ENCODE measurements around the gene CCNY.

Gene CCNY

GRCh38 chr10:35495521-35496119 lies 159.3 kb downstream of the CCNY start:
- POLR2A ChIA-PET: interaction anchor here (0.6 to 1.0 kb wide), 2 partner anchors 116 to 181 kb away, joined by 3 to 4 read pairs; no protein-coding TSS in a partner anchor

GRCh38 chr10:35497909-35498308 lies 161.6 kb downstream of the CCNY start:
- Histone ChIP-seq H3K4me3 (ENCODE audit: control insufficient read depth in 1 of 7, extremely low read depth in 1 of 7, insufficient read depth in 4 of 7, low read depth in 2 of 7, low read length in 6 of 7) (no peak overlapping the region), H3K27ac (ENCODE audit: insufficient read depth in 1 of 2, low read depth in 1 of 2, low read length in 2 of 2, poor library complexity in 1 of 2, severe bottlenecking in 2 of 2) (no peak overlapping the region), H3K9me3 (ENCODE audit: control extremely low read depth in 1 of 5, control insufficient read depth in 4 of 5, insufficient read depth in 2 of 5, low read depth in 1 of 5, low read length in 4 of 5) (no peaks in the 10 kb centered on the region), H3K27me3 (replicated peaks in 2 of 5; ENCODE audit: control insufficient read depth in 4 of 5, insufficient read depth in 5 of 5, low read length in 4 of 5) (no peaks in the 10 kb centered on the region), H3K4me1 (ENCODE audit: control extremely low read depth in 1 of 4, control insufficient read depth in 4 of 4, insufficient read depth in 4 of 4, low read length in 3 of 4) (peaks cover 0 to 12% (median 10%) of the 10 kb centered on the region in 4 experiments), H3K36me3 (ENCODE audit: control insufficient read depth in 4 of 4, insufficient read depth in 4 of 4, low read length in 3 of 4) (peaks cover 2 to 15% (median 5%) of the 10 kb centered on the region in 4 experiments)
- no peak for DNase-seq
- POLR2A ChIA-PET: no interaction called here
- 94% methylated on average over 2 of the region's 3 CpGs for WGBS (ENCODE audit: insufficient coverage)
- CTCF ChIA-PET: interaction anchor here (0.7 kb wide), 1 partner anchor 18 kb away, joined by 4 read pairs; no protein-coding TSS in a partner anchor

More at GRCh38 chr10:35495521-35496119, 159.3 kb downstream of the CCNY start:
- no peak overlapping the region for H3K4me3 ChIP-seq (ENCODE audit: control insufficient read depth in 1 of 7, extremely low read depth in 1 of 7, insufficient read depth in 4 of 7, low read depth in 2 of 7, low read length in 6 of 7)
- H3K36me3 ChIP-seq (ENCODE audit: control insufficient read depth in 4 of 4, insufficient read depth in 4 of 4, low read length in 3 of 4): peaks cover 0 to 9% (median 4%) of the 10 kb centered on the region in 4 experiments
- no peaks in the 10 kb centered on the region for H3K27me3 ChIP-seq (replicated peaks in 2 of 5; ENCODE audit: control insufficient read depth in 4 of 5, insufficient read depth in 5 of 5, low read length in 4 of 5)
- peak overlapping the region in 1 of 2 experiments; percentile 6 for H3K27ac ChIP-seq (ENCODE audit: insufficient read depth in 1 of 2, low read depth in 1 of 2, low read length in 2 of 2, poor library complexity in 1 of 2, severe bottlenecking in 2 of 2)
- peaks cover 0 to 12% (median 10%) of the 10 kb centered on the region in 4 experiments for H3K4me1 ChIP-seq (ENCODE audit: control extremely low read depth in 1 of 4, control insufficient read depth in 4 of 4, insufficient read depth in 4 of 4, low read length in 3 of 4)
- H3K9me3 ChIP-seq (ENCODE audit: control extremely low read depth in 1 of 5, control insufficient read depth in 4 of 5, insufficient read depth in 2 of 5, low read depth in 1 of 5, low read length in 4 of 5): no peaks in the 10 kb centered on the region
- 38% methylated on average over 4 of the region's 5 CpGs for WGBS (ENCODE audit: insufficient coverage)
- CTCF ChIA-PET: interaction anchor here (1.2 kb wide), 1 partner anchor 37 kb away, joined by 3 read pairs; no protein-coding TSS in a partner anchor
- DNase-seq: peak in 1 of 3 donors; percentile 17

- no peaks in the 10 kb centered on the region for H3K9me3 ChIP-seq (ENCODE audit: control extremely low read depth in 1 of 5, control insufficient read depth in 4 of 5, insufficient read depth in 2 of 5, low read depth in 1 of 5, low read length in 4 of 5)
- no peak for DNase-seq
- H3K27me3 ChIP-seq (replicated peaks in 2 of 5; ENCODE audit: control insufficient read depth in 4 of 5, insufficient read depth in 5 of 5, low read length in 4 of 5): no peaks in the 10 kb centered on the region
- H3K4me3 ChIP-seq (ENCODE audit: control insufficient read depth in 1 of 7, extremely low read depth in 1 of 7, insufficient read depth in 4 of 7, low read depth in 2 of 7, low read length in 6 of 7): no peak overlapping the region
- ChIA-PET POLR2A (no interaction called here), CTCF (no interaction called here)
- peaks cover 2 to 18% (median 4%) of the 10 kb centered on the region in 4 experiments for H3K36me3 ChIP-seq (ENCODE audit: control insufficient read depth in 4 of 4, insufficient read depth in 4 of 4, low read length in 3 of 4)
- WGBS (ENCODE audit: insufficient coverage): 98% methylated on average over 5 of the region's 5 CpGs
- H3K27ac ChIP-seq (ENCODE audit: insufficient read depth in 1 of 2, low read depth in 1 of 2, low read length in 2 of 2, poor library complexity in 1 of 2, severe bottlenecking in 2 of 2): no peak overlapping the region
- peaks cover 0 to 12% (median 10%) of the 10 kb centered on the region in 4 experiments for H3K4me1 ChIP-seq (ENCODE audit: control extremely low read depth in 1 of 4, control insufficient read depth in 4 of 4, insufficient read depth in 4 of 4, low read length in 3 of 4)
These were observed 162.4 kb downstream of the CCNY start for GRCh38 chr10:35498693-35499092.

- WGBS (ENCODE audit: insufficient coverage): no CpG with 5 or more reads among the region's 2 CpGs
- Histone ChIP-seq H3K27me3 (replicated peaks in 2 of 5; ENCODE audit: control insufficient read depth in 4 of 5, insufficient read depth in 5 of 5, low read length in 4 of 5) (no peaks in the 10 kb centered on the region), H3K9me3 (ENCODE audit: control extremely low read depth in 1 of 5, control insufficient read depth in 4 of 5, insufficient read depth in 2 of 5, low read depth in 1 of 5, low read length in 4 of 5) (no peaks in the 10 kb centered on the region), H3K4me3 (ENCODE audit: control insufficient read depth in 1 of 7, extremely low read depth in 1 of 7, insufficient read depth in 4 of 7, low read depth in 2 of 7, low read length in 6 of 7) (no peak overlapping the region), H3K36me3 (ENCODE audit: control insufficient read depth in 4 of 4, insufficient read depth in 4 of 4, low read length in 3 of 4) (peaks cover 0 to 20% (median 4%) of the 10 kb centered on the region in 4 experiments), H3K4me1 (ENCODE audit: control extremely low read depth in 1 of 4, control insufficient read depth in 4 of 4, insufficient read depth in 4 of 4, low read length in 3 of 4) (no peaks in the 10 kb centered on the region), H3K27ac (ENCODE audit: insufficient read depth in 1 of 2, low read depth in 1 of 2, low read length in 2 of 2, poor library complexity in 1 of 2, severe bottlenecking in 2 of 2) (no peak overlapping the region)
- DNase-seq: no peak
- CTCF ChIA-PET: interaction anchor here (0.6 to 1.5 kb wide), 3 partner anchors 18 to 144 kb away, joined by 3 to 4 read pairs (median 4); no protein-coding TSS in a partner anchor
- POLR2A ChIA-PET: no interaction called here
These were observed 165.6 kb downstream of the CCNY start for GRCh38 chr10:35501923-35502322.

- DNase-seq: no peak
- Histone ChIP-seq H3K36me3 (ENCODE audit: control insufficient read depth in 4 of 4, insufficient read depth in 4 of 4, low read length in 3 of 4) (peaks cover 0 to 20% (median 4%) of the 10 kb centered on the region in 4 experiments), H3K27me3 (replicated peaks in 2 of 5; ENCODE audit: control insufficient read depth in 4 of 5, insufficient read depth in 5 of 5, low read length in 4 of 5) (no peaks in the 10 kb centered on the region), H3K27ac (ENCODE audit: insufficient read depth in 1 of 2, low read depth in 1 of 2, low read length in 2 of 2, poor library complexity in 1 of 2, severe bottlenecking in 2 of 2) (no peak overlapping the region), H3K4me3 (ENCODE audit: control insufficient read depth in 1 of 7, extremely low read depth in 1 of 7, insufficient read depth in 4 of 7, low read depth in 2 of 7, low read length in 6 of 7) (no peak overlapping the region), H3K9me3 (ENCODE audit: control extremely low read depth in 1 of 5, control insufficient read depth in 4 of 5, insufficient read depth in 2 of 5, low read depth in 1 of 5, low read length in 4 of 5) (no peaks in the 10 kb centered on the region), H3K4me1 (ENCODE audit: control extremely low read depth in 1 of 4, control insufficient read depth in 4 of 4, insufficient read depth in 4 of 4, low read length in 3 of 4) (no peaks in the 10 kb centered on the region)
- ChIA-PET POLR2A (no interaction called here), CTCF (interaction anchor here (1.5 to 1.9 kb wide), 2 partner anchors 18 to 19 kb away, joined by 4 to 5 read pairs; no protein-coding TSS in a partner anchor)
- no CpG with 5 or more reads among the region's 4 CpGs for WGBS (ENCODE audit: insufficient coverage)
These were observed 166.4 kb downstream of the CCNY start for GRCh38 chr10:35502692-35503091.

GRCh38 chr10:35503578-35503977 lies 167.3 kb downstream of the CCNY start:
- H3K9me3 ChIP-seq (ENCODE audit: control extremely low read depth in 1 of 5, control insufficient read depth in 4 of 5, insufficient read depth in 2 of 5, low read depth in 1 of 5, low read length in 4 of 5): no peaks in the 10 kb centered on the region
- no peaks in the 10 kb centered on the region for H3K27me3 ChIP-seq (replicated peaks in 2 of 5; ENCODE audit: control insufficient read depth in 4 of 5, insufficient read depth in 5 of 5, low read length in 4 of 5)
- H3K4me3 ChIP-seq (ENCODE audit: control insufficient read depth in 1 of 7, extremely low read depth in 1 of 7, insufficient read depth in 4 of 7, low read depth in 2 of 7, low read length in 6 of 7): no peak overlapping the region
- no peak overlapping the region for H3K27ac ChIP-seq (ENCODE audit: insufficient read depth in 1 of 2, low read depth in 1 of 2, low read length in 2 of 2, poor library complexity in 1 of 2, severe bottlenecking in 2 of 2)
- H3K4me1 ChIP-seq (ENCODE audit: control extremely low read depth in 1 of 4, control insufficient read depth in 4 of 4, insufficient read depth in 4 of 4, low read length in 3 of 4): no peaks in the 10 kb centered on the region
- ChIA-PET CTCF (interaction anchor here (1.1 to 1.9 kb wide), 2 partner anchors 17 to 38 kb away, joined by 3 to 5 read pairs; no protein-coding TSS in a partner anchor), POLR2A (no interaction called here)
- peaks cover 0 to 20% (median 4%) of the 10 kb centered on the region in 4 experiments for H3K36me3 ChIP-seq (ENCODE audit: control insufficient read depth in 4 of 4, insufficient read depth in 4 of 4, low read length in 3 of 4)
- 100% methylated on average over 1 of the region's 5 CpGs for WGBS (ENCODE audit: insufficient coverage)
- DNase-seq: no peak

GRCh38 chr10:35504132-35504531 lies 167.8 kb downstream of the CCNY start:
- Histone ChIP-seq H3K9me3 (ENCODE audit: control extremely low read depth in 1 of 5, control insufficient read depth in 4 of 5, insufficient read depth in 2 of 5, low read depth in 1 of 5, low read length in 4 of 5) (no peaks in the 10 kb centered on the region), H3K27me3 (replicated peaks in 2 of 5; ENCODE audit: control insufficient read depth in 4 of 5, insufficient read depth in 5 of 5, low read length in 4 of 5) (no peaks in the 10 kb centered on the region), H3K36me3 (ENCODE audit: control insufficient read depth in 4 of 4, insufficient read depth in 4 of 4, low read length in 3 of 4) (peaks cover 0 to 20% (median 4%) of the 10 kb centered on the region in 4 experiments), H3K27ac (ENCODE audit: insufficient read depth in 1 of 2, low read depth in 1 of 2, low read length in 2 of 2, poor library complexity in 1 of 2, severe bottlenecking in 2 of 2) (no peak overlapping the region), H3K4me3 (ENCODE audit: control insufficient read depth in 1 of 7, extremely low read depth in 1 of 7, insufficient read depth in 4 of 7, low read depth in 2 of 7, low read length in 6 of 7) (no peak overlapping the region), H3K4me1 (ENCODE audit: control extremely low read depth in 1 of 4, control insufficient read depth in 4 of 4, insufficient read depth in 4 of 4, low read length in 3 of 4) (no peaks in the 10 kb centered on the region)
- 80% methylated on average over 1 of the region's 1 CpG for WGBS (ENCODE audit: insufficient coverage)
- POLR2A ChIA-PET: no interaction called here
- CTCF ChIA-PET: interaction anchor here (1.1 to 1.9 kb wide), 2 partner anchors 16 to 39 kb away, joined by 3 to 5 read pairs; no protein-coding TSS in a partner anchor
- no peak for DNase-seq

Measured in common myeloid progenitor, CD34-positive (primary cell).